ENCODE results near the gene IQCK. TPM values are rescaled to one million over a fixed set of nuclear protein-coding genes. Genes with fewer than 3 reads are reported as not detected.

Gene IQCK
- total RNA-seq, 1 donor from 2014 or later: 0.71 TPM

GRCh38 chr16:19716728-19717127, 1.3 kb upstream of the IQCK start:
- intact Hi-C loops (cut with micrococcal nuclease): loop anchor here (5.0 to 10.0 kb wide), 4 partner anchors 91 to 1026 kb away; partner anchors contain the start of genes ARL6IP1 and THUMPD1

DNA sequence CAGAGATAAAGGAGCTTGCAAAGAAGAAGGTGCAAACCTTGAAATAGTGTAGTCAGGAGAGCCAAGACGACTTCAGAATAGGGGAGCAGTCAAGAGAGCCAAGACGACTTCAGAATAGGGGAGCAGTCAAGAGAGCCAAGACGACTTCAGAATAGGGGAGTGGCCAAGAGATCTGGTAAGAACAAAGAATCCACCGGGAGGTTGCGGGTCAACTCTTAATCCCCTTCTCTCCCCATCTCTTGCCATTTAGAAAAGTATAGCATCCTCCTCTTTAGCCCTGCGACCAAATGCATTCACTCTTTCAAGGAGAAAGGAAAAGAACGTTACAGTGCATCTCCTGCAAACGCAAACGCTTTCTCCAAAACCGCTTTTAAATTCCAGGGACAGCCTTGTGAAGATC, 757 bp upstream of the IQCK start:
- intact Hi-C loops (cut with micrococcal nuclease): loop anchor here (5.0 to 10.0 kb wide), 4 partner anchors 90 to 1025 kb away; partner anchors contain the start of genes ARL6IP1 and THUMPD1

DNA sequence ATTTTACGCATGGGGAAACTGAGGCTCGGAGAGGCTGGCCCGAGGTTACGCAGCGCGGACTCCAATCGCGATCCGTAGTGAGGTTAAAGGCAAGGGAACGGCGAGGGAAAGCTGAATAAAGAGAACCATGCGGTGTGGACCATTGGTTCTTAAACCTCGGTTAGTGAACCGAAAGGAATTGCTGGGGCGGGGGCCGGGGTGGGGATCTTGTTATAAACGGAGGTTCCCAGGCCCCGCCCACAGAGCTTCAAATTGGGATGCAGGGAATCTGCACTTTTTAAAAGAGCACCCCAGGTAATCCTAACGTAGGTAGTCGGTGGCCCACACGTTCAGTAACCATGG, 524 bp downstream of the IQCK start:
- intact Hi-C loops (cut with micrococcal nuclease): loop anchor here (1.0 to 10.0 kb wide), 9 partner anchors 89 to 1024 kb away; partner anchors contain the start of genes ARL6IP1, CCP110, COQ7 and GDE1

- intact Hi-C loops (cut with micrococcal nuclease): no loop called here
These were observed 4.3 kb downstream of the IQCK start for GRCh38 chr16:19722269-19722952.

DNA sequence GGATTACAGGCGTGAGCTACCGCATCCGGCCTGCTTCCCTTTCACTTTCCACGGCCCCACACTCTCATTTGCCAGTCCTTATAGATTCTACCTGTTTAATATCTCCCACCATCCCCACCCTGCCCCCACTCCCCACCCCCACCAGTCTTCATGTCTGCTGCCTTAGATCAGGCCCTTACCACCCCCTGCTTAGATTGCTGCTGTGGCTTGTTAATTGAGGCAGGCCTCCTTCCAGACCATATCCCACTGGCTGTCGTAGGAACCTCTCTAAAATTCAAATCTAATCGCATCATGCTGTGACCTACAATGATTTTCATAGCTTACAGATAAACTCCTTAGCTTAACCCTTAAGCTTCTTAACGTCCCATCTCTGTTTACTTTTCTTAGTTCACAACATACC, 4.9 kb downstream of the IQCK start:
- intact Hi-C loops (cut with micrococcal nuclease): no loop called here

DNA sequence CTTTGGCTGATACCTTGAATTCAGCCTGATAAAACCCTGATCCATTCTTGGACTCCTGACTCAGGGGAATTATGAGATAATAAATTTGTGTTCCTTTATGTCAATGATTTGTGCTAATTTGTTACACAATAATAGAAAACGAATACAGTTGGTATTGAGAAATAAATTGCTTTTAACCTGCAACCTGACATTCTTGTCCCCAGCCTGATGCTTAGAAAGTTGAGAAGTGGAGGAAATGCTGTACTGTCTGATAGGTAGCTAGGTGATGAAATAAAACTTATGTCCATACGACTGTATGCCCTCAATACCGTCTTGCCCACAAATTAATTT, 10.5 kb downstream of the IQCK start:
- intact Hi-C loops (cut with micrococcal nuclease): no loop called here

- intact Hi-C loops (cut with micrococcal nuclease): no loop called here
These were observed 15.5 kb downstream of the IQCK start for GRCh38 chr16:19733551-19733950.

DNA sequence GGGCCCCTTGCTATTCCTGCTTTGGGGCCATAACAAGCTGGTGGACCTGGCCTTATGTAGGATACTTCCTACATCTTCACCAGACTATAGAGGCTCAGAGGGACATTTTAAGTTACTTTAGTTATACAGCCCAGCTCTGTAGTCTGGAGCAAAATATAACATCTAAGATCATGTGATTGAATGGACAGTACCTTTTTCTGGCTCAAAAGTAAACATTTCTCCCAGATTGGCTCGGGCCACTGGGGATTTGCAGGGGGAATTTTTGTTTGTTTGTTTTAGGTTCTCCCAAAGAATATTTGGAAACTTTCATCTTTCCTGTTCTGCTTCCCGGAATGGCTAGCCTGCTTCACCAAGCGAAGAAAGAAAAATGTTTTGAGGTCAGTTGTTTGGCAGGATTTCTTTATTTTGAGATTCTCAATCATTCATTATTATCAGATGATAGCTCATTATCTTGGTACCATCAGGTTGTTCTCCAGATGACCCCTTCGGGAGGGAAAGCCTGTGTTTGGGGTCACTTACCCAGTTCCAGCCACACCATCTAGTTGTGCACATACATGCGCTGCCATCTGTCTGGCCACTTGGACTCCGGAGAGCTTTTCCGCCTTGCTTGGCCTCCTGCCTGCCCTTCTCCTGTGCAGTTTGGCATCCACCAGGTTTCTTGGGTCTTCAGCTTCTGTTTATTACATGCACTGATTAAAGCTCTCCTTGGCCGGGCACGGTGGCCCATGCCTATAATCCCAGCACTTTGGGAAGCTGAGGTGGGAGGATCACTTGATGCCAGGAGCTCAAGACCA, 17.2 kb downstream of the IQCK start:
- intact Hi-C loops (cut with micrococcal nuclease): no loop called here

GRCh38 chr16:19737306-19738038, 19.4 kb downstream of the IQCK start:
- intact Hi-C loops (cut with micrococcal nuclease): no loop called here

DNA sequence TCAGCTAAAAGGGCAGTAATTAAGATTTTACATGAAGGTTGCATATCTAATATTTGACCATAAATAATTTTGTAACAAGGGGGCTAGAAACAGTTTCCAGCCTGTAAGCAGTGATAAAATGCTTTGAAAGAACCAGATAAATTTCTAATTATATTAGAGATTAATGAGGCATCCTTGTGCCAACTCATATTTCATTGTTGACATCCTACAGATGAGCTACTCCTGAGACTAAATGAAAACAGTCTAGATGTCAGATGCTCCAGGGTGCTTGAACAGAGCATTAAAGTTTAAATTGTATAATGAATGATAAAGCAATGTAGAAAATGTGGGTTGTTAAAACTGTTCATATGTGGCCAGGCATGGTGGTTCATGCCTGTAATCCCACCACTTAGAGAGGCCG, 23.3 kb downstream of the IQCK start:
- intact Hi-C loops (cut with micrococcal nuclease): no loop called here

GRCh38 chr16:19743816-19744159, 25.7 kb downstream of the IQCK start:
- intact Hi-C loops (cut with micrococcal nuclease): no loop called here

DNA sequence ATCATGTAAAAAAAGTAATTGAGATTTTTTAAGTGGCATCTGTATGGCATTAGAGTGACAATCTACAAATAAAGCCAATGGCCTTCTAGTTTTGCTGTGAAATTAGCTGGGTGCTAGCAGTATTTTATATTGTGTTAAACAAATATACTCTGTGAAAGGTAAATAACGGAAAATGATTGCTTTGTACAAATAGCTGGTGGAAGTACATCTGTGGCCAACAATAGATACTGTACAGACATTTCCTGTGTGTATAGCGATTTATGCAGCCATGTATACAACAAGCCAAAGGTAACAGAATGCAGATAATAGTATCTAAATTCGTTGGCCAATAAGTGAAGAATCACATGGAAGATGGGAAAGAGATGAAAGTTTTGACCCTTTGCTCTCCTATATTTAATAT, 26.6 kb downstream of the IQCK start:
- intact Hi-C loops (cut with micrococcal nuclease): no loop called here

DNA sequence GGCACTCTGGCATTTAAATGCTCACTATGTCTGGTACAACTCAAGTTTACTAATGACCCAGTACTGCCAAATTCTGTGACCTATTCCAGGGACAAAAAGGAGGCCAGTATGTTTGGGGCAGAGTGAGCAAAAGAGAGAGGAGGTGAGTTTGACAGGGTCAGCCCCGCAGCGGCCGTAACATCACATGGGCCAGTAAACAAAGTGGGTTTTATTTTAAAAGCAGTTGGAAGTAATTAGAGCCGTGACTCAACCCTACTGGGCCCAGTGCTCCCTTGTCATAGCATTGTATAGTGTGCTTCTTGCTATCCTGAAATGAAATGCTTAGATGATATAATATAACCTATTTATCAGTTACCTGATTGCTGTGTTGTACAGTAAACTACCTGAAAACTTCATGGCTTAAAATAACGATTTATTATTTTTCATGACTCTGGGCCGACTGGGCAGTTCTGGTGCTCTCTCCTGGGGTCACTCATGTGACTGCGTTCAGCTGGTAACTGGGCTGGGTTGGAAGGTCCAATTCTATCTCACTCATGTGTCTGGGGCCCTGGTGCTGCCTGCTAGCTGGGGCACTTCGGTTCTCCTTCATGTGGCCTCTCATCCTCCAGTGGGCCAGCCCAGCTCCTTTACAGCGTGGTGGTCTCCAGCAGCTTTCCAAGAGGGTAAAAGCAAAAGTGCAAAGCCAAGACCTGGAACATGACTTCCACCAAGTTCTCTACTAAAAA, 27.4 kb downstream of the IQCK start:
- intact Hi-C loops (cut with micrococcal nuclease): no loop called here

DNA sequence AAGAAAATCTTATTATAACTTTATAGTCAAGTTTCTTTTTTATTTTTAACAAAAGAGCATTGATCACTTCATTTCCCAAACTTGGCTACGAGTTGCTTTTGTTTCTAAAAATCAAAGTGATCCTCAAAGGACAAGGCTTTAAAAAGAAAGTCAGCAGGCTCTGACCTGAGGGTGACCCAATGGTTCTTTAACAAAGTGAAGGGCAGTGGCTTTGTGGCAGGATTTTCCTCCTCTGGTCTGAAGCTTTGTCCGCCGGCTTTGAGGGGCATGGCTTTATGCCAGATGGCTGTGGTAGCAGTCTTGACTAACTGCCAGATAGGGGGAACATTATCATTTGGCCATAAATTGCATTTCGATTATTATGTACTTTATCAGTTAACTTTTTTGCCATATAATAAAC, 28.5 kb downstream of the IQCK start:
- intact Hi-C loops (cut with micrococcal nuclease): no loop called here

GRCh38 chr16:19748389-19749168, 30.5 kb downstream of the IQCK start:
- intact Hi-C loops (cut with micrococcal nuclease): no loop called here

DNA sequence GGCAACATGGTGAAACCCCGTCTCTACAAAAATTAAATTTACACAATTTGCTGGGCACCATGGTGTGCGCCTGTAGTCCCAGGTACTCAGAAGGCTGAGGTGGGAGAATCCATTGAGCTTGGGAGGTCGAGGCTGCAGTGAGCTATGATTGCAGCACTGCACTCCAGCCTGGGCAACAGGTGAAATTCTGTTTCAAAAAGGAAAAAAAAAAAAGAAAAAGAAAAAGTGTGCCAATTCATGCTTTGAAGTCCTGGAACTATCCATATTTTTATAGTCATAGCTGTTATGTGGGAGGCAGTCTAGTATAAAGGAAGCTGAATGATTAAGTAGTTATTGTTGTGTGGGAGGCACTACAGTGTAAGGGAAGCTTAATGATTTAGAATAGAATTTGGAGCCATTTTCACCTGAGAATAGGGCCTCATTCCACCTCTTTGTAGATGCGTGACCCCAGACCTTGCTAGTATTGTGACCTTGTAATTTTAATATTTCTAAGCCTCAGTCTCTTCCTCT, 31.6 kb downstream of the IQCK start:
- intact Hi-C loops (cut with micrococcal nuclease): no loop called here

DNA sequence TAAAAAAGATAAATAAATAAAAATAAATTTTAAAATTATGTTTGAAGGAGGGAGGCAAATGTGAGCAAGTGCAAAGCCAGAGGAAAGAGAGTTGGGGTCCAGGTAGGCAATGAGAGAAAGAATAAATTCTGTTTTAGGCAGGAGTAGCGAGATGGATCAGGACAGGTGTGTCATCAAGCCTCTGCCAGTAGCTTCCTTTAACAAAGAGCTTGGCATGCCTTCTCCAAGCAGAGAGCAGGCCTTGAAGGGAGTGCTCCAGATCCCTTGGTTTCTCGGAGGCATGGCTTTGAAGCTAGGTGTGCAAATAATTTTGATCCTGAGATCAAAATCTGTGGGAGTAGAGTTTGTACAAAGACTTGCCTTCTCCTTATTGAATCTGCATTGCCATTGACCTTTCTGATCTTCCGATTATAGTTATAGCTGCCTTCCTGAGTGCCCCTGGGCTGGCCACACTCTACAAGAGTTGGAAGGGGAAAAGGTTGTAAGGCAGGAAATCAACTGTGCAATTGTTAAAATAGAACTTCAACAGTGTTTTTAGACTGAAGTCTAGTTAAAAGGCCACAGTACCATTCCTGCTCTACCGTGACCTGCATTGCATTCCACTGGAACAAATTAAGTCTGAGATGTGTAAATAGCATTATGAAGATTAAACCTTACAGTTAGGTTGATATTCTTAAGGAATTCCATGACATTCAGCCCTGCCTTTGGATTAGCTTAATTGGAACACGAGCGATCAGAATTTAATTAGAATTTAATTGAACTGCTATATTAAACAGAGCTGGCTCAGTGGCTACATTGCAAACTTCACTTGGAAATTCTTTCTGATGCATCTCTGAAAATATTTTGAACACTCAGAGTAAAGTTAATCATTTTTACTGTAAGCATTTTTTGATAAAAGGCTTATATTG, 33.7 kb downstream of the IQCK start:
- intact Hi-C loops (cut with micrococcal nuclease): no loop called here

GRCh38 chr16:19753815-19754643, 36.0 kb downstream of the IQCK start:
- intact Hi-C loops (cut with micrococcal nuclease): no loop called here

DNA sequence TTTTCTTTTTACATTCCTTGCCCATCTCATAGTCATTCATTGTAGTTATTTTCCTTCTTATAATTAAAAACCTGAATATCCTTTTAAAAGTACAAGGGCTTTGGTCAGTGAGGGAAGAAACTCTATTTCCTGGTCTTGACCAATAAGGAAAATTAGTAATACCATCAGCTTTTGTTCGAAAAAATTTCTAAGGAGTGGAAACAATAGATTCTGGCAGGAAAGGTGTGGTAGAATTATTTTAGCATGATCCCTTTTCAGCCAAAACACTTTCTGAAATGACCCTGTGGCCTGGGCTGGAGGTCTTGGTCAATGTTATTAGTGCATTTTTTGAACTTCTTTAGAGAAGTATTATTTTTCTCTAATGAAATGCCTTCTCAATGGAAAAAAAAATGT, 36.6 kb downstream of the IQCK start:
- intact Hi-C loops (cut with micrococcal nuclease): no loop called here
